Gastrocnemius medialis (tissue), 4 donors: Measurements from ENCODE around the gene SLC30A4.
A peak's percentile ranks its signal among the peaks of the same experiment; 100 is the strongest.

Experiments
- POLR2A ChIP-seq, 2 donors: fragments of 450-650 bp; IDR thresholded peaks; one replicate each; pipeline ENCODE4 v1.6.1; 2017; ENCODE audit warnings: antibody characterized with exemption in 2 of 2, mild to moderate bottlenecking in 2 of 2, moderate library complexity in 2 of 2
- TF ChIP-seq, protein P1 (sequence below), 5 experiments: fragments of 450-650 bp in 3 of 5; fragments of 200-600 bp in 2 of 5; sonication (generic) in 2 of 5; IDR thresholded peaks in 4 of 5; conservative IDR thresholded peaks in 1 of 5; 1 replicate in 4 of 5; 2 replicates in 1 of 5; pipeline ENCODE4 v1.5.1; 2016 to 2019; ENCODE audit warnings: antibody characterized with exemption in 5 of 5, mild to moderate bottlenecking in 3 of 5, moderate library complexity in 3 of 5

DNA sequence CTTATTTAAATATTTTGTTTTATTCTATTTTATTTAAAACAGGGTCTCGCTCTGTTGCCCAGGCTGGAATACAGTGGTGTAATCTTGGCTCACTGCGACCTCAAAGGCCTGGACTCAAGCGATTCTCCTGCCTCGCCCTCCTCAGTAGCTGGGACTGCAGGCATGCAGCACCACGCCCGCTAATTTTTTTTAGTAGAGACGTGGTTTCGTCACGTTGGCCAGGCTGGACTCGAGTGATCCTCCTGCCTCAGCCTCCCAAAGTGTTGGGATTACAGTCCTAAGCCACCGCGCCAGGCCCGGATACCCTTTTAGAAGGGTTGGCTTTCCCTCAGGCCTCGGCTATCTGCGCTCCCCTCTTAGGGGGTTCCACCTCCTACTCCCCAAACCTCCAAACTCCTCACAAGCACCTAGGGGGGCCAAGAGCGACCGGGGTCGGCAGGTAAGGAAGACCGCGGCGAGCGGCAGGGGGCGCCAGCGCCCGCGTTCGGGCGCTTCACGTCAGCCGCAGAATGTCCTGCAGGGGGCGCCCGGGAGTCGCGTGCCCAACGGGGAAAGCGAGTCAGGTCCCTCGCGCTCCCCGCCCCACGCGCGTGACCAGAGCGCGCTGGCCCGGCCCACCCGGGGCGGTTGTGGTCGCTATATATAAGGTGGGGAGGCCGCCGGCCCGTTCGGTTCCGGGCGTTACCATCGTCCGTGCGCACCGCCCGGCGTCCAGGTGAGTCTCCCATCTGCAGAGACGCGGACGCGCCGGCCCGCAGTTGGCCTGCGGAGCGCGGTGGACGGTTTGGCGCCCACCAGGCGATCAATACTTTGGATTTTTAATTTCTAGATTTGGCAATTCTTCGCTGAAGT lies 92.4 kb downstream of the SLC30A4 start:
- TF ChIP-seq, protein P1, sequence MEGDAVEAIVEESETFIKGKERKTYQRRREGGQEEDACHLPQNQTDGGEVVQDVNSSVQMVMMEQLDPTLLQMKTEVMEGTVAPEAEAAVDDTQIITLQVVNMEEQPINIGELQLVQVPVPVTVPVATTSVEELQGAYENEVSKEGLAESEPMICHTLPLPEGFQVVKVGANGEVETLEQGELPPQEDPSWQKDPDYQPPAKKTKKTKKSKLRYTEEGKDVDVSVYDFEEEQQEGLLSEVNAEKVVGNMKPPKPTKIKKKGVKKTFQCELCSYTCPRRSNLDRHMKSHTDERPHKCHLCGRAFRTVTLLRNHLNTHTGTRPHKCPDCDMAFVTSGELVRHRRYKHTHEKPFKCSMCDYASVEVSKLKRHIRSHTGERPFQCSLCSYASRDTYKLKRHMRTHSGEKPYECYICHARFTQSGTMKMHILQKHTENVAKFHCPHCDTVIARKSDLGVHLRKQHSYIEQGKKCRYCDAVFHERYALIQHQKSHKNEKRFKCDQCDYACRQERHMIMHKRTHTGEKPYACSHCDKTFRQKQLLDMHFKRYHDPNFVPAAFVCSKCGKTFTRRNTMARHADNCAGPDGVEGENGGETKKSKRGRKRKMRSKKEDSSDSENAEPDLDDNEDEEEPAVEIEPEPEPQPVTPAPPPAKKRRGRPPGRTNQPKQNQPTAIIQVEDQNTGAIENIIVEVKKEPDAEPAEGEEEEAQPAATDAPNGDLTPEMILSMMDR (IDR thresholded peaks at IDR 0.05 in 4 of 5, conservative IDR thresholded peaks at IDR 0.05 in 1 of 5): peak; percentile 51 to 85 (median 72)
- TF ChIP-seq POLR2A (IDR thresholded peaks at IDR 0.05): no peak
